HG03571 (cell line): ENCODE results near the gene HLCS.
"Not testable (repeated sequence)": the region's sequence is repeated elsewhere in the genome, so short reads cannot be mapped to it uniquely, and the experiment has no call there.

Experiments used
- ATAC-seq: cut with Tn5 transposase; IDR thresholded peaks from one replicate; pipeline ENCODE4 v1.9.1; 2021; ENCODE audit not compliant: unreplicated experiment

Gene HLCS

DNA sequence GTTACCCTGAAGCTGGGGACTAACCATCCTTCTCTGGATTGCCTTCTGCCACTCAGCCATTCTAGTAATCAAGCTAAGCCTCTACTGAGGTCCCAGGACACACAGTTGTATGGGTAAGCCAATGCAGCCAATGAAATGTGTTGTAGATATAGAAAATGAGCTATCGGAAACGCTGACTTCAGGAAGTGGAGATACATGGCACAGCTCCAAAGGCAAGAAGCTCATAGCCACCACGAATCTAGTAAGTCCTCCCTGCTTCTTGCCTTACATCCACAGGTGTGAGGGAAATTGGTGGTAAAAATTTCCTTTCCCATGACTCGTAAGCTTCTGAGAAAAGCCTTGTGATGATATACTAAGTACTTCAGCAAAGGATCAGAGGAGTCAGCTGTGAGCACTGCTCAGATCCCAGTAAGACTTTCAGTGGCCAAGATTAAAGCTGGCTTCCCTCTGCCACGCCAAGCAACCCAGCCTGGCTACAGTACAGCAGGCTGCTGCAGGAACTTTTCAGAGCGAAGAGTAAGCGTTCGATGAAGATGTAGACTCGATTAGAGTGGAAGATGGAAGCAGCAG is 149.8 kb downstream of the HLCS start:
- ATAC-seq: no peak

DNA sequence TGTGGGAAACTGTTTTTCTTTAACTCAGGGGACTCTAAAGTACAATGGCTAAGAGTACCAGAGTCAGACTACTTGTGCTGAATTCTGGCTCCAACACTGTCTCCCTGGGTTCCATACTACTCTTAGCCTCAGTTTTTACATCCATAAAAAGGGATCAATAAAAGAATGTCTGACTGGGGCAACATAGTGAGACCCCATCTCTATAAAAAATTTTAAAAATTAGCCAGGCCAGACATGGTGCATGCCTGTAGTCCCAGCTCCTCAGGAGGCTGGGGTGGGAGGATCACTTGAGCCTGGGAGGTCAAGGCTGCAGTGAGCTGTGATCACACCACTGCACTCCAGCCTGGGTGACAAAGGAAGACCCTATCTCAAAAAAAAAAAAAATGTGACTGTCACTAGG is 150.4 kb downstream of the HLCS start:
- ATAC-seq: not testable (repeated sequence)

DNA sequence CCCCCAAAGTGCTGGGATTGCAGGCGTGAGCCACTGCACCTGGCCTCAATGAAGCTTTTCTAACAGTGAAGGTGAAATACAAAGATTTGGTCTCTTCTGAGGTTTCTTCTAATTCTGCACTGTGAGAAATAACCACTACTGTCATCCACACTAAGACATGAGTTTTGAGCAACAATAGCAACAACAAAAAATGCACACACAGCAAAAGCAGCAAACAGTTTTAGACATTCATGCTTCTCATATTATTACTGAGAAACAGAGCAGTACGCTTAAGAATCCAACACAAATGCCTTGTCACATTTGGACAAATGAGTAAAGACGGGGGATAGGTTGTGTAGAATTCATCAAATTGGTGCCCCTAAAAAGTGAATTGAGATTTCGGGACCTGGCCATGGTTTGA is 151.2 kb downstream of the HLCS start:
- ATAC-seq: no peak

DNA sequence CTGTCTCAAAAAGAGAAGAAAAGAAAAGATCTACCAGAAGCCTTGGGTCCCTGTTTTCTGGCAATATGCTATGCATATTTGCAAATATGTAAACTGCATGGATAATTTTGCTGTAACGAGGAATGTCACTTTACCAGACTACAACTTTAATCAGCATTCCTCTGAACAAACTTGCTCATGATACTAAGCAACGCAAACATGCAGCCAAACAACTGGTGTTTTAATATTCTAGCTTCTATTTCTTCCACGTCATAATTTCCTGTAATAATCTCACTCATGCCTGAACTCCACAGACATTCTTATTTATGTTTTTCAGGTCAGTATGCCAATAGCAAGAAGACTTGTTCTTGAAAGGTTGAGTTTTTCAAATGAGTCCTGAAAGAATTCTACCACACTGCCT is 153.4 kb downstream of the HLCS start:
- no peak for ATAC-seq

DNA sequence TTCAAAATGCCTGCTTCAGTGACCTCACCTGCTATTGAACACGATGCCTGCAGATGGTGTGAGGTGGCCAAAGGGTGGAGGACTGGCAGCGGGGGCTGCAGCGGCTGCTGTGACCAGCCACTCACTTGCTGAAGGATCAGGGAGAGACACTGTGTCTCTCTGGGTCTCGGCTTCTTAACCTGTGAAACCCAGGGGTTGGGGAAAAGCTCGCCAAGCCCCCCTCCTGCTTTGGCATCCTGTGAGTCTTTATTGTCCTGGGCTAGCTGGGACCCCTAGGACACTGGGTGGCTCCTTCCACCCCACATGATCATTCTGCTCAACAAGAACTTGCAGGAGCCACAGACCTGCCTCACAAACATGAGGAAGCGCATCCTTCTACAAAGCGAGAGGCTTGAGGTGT is 154.7 kb downstream of the HLCS start:
- ATAC-seq: no peak

DNA sequence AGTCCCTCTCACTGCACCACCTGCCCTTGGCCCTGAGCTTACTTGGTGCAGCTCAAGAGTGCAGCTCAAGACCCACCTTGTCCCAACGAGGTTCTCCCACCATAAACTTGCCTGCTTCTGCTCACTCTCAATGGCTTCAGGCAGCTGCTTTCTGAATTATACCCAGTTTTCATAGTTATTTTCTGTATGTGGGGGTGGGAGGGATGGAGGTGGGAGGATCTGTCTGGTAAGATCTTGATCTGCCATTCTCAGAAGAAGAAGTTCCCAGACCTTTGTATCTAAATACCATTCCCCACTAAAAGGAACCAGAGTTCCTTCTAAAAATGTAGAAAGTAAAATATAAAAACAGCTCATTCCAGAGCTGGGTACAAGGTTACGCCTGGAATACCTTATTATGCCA is 156.0 kb downstream of the HLCS start:
- no peak for ATAC-seq

DNA sequence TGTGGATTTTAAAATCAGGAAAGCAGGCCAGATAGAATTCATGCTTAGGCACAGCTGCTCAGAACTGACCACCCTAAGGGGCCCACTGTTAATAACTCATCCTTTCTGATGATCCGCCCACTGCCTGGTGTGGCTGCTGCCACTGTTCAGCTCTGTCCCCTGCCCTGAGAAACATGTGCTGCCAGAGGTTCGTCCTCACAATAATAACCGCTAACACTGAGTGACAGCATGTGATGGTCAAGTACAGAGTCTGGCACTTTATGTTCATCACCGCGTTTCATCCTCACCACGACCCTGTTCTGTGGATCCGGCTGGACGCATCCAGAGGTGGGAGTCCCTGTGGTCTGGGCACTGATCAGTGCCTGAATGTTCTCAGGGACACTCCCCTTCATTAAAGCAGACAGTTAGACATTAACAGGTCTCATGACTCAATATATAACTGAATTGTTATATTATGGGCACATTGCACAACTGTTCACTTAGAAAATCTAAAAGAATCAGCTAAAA is 159.0 kb downstream of the HLCS start:
- ATAC-seq: no peak

DNA sequence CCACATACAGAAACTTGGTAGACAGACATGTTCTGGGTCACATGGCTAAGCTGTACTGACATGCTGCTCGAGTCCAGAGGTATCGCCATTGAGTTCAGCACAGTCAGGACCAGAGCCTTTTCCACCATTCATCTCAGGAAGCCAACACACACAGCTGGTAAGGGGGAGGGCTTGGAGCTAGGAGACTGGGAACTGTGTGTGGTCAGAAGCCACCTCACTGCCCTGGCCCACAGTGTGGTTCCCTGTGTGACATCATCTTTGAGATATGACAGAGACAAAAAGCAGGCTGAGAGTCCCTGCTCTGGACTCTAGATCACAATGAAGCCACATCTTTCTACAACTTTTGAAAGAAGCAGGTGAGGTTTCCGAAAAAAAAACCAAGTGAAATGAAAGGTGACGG is 160.4 kb downstream of the HLCS start:
- ATAC-seq: no peak

DNA sequence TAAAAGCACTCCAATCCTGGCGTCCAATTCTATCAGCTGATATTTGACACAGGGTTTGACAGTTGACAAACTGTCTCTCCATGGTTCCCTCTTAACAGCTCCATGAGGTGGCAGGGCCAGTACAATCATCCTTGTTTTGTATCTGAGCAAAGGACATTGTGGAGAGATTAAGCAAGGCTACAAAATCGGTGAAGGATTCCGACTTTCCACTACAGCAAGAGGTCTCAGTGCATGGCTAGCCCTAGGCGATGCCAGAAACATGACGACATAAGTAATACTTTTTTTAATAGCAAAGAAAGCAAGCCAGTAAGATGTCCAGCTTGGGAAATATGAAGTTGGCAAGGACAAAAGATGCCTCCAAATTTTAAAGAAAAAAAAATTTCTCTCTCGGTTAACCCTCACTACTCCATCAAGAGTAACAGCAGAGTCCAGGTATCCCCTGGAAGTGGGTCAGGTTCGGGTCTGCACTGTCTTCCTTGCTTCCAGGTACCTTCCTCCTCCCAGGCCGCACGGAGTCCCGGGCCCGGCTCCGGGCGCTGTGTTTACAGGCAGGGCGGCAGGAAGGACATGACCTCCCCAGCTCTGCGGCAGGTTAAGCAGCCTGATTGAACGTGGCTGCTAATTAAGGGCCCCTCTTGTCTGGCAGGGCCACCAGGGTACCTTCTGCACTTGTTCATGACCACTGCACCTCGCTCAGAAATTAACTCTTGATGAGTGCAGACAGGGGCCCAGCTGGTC is 161.4 kb downstream of the HLCS start:
- no peak for ATAC-seq

DNA sequence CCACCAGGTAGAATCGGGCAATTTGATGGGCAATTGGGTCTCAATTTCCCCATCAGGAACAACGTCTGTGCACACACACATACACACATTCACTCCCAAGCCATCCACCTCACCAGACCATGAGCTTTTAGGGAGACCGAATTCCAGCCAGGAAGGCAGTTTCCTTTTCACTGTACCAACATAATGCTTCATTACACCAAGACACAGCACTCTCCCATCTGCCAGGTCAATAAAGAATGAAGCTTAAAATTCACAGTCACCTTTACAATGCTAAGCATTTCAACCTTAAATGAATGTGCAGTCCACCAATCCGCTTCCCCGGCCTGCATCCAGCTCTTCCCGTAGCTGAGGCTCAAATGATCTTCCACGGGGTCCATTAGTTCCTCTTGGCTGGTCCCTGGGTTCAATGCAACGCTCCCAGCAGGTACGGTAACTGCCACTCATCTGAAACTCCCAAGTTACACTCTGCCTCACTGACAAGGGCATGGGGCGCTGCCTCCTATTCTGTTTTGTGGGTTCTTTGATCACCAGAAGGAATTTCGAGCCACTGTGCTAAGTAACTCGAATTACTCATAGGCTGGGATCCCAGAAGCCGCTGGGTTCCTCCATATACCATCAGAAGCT is 162.5 kb downstream of the HLCS start:
- ATAC-seq: no peak

DNA sequence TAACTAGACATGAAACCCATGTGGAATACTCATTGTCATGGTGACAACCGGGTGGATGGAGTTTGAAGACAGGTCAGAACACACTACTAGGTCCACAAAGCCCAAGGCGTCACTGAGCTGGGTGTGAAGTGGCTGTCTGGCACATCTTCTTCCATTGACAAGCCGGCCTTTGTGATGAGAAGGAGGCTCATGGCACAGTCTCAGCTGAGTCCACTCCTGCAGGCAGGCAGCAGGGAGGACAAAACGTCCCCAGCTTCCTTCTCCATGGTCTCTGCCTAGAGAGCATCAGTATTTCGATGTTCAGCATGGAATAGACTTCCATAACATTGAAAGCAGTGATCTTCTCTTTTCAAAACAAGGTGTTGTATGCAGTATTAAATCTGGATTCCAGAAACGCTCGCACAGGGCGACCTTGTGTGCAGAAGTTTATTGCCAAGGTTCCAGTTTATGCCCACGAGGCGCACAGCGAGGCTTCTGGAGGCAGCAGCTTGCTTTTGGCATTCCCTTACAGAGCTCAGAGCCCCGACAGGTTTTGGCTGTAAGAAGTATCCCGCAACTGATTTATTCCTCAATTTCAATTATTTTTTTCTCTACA is 163.3 kb downstream of the HLCS start:
- ATAC-seq: no peak

DNA sequence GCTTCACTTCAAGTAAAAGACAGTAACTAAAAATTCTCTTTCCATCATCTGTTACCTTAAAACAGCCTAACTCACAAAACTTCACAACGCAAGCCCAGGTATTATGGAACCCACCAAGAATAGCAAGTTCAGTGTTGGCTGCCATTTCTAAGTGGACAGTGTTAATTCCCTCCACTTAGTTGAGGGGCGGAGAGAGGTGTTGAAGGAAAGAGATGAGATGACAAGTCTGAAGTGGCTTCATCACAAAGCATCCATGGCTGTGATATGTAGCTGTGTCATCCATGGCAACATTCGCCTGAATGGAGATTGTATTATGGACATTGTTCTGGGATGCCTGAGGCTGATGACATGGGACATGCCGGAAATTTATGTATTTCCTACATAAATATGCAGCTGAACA is 165.7 kb downstream of the HLCS start:
- ATAC-seq: no peak

DNA sequence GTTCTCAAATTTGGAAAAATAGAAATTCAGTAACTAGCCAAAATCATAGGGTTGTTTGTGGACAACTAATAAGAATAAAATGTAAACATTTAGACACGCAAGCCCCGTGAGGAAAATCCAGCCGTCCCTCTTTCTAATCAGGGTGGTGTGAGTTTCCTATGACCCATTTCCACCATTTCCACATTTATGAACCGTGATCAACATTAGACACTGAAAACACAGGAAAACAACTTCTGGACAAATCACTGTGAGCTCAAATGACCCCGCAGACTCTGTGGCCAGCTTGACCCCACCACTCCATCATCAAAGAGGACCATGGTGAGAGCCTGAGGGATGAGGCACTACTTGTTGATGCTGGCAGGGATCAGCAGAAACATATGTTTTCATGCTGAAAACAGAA is 166.6 kb downstream of the HLCS start:
- ATAC-seq: no peak

DNA sequence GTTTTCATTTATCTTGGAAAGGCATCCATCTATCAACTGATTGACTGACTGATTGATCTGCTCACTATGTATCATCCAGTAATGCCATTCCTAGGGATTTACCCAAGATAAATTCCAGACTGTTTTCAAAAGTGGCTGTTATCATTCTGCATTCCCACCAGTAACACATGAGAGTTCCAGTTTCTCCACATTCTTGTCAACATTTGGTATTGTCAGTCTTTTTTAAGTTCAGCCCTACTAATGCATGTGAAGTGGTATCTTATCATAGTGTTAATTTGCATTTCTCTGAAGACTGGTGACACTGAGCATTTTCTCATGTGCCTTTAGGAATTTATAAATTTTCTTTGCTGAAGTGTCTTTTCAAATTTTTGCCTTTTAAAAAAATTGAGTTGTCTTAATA is 168.0 kb downstream of the HLCS start:
- ATAC-seq: no peak

DNA sequence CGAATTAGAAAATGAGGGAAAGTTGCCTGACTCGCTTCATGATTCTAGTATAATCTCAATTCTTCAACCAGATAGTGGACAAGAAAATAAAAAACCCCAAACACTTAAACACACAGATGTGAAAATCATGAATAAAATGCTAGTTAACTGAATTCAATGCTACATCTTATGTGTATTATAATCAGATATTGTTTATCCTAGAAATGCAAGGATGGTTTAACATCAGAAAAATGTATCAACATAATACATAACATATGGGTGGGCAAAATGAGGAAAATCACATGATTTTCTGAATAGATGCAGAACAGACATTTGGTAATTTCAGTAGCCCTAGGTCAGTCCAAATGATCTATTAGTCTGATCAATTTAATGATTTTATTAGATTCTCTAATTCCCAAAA is 170.4 kb downstream of the HLCS start:
- ATAC-seq: no peak

DNA sequence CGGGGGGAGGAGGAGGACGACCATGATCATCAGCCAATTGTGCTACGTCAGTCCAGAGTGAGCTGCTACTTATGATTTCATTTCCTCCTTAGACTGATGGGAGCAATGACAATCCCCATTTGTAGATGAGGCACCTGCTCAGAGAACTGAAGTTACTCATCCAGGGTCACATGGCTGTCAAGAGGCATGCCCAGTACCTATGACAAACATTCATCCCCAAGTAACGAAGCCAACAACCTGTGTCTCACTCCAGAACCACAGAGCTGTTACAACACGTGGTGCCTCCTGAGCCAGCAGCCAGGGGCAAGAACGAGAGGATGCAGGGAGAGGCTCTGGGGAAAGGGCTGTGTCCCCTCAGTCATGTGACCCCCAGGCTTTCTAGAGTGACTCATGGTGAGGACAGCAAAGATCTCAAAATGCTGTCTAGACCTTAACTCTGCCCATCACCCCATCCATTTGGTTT is 173.9 kb downstream of the HLCS start:
- ATAC-seq: no peak

DNA sequence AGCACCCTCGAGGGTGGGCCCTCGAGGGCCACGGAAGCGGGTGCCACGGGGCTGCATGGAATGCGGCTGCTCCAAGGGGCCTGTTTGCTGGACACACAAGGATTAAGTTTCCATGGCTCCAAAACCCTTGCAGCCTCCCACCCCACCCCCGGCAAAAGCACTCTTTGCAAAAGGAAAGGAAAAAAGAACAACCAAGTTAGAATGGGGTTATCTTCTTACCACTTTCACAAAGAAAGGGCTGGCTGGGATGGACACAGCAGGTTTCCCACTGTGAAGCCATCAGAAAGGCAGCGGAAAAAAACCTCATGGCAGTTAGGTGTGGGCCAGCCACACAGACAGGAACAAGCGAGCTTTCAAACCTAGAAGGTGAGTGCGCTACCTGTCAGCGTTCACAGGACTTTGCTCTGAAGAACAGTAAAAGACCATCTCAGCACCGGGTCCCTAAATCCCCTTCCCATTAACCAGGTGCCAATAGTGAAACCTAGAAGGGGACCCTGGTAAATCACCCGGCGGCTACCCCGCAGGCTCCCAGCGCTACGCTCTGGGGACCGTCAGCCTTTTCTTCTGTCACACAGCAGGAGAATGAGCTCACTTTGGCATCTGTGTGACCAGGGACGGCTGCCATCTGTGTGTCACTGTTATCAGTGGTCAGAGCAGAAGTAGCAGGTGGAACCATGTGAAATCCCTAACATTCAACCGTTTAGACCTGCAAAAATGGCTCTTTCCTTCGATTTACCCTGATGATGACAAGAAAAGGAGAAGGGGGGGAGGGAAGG is 174.6 kb downstream of the HLCS start:
- ATAC-seq: no peak

DNA sequence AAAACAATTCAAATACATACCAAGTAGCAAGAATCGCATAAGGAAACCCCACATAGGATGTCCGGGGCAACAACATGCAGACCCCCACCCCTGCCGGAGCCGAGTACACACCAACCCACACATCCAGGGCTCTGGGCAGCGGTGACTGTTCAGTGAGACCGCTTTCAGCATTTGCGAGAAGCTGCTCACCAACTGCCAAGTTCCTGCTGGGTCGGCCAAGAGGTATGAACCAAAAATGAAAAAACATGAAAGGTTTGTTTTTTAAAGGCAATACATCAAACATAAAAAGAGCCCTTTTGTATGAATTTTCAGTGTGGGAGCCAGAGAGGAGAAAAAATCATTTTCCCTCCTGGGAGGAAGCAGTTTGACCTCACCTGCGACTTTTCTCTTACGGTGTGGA is 175.3 kb downstream of the HLCS start:
- ATAC-seq: no peak

DNA sequence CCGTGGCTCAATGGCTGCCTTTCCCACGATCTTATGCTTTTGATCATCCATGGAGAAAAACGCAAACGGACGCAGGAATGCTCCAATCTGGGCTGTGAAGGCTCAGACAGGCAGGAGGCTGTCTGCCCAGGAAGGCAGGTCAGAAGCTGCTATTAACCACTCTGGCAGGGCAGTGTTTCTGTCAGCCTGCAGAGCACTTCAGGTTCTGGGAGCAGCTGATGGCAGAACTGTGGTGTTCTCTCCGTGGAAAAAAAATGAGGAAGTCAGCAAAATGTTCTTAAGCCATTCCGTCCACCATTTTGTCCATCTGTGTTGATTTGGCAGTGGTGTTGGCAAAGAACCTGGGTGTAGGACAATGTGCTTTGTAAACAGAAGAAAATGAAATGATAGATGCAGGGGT is 175.9 kb downstream of the HLCS start:
- ATAC-seq: no peak

DNA sequence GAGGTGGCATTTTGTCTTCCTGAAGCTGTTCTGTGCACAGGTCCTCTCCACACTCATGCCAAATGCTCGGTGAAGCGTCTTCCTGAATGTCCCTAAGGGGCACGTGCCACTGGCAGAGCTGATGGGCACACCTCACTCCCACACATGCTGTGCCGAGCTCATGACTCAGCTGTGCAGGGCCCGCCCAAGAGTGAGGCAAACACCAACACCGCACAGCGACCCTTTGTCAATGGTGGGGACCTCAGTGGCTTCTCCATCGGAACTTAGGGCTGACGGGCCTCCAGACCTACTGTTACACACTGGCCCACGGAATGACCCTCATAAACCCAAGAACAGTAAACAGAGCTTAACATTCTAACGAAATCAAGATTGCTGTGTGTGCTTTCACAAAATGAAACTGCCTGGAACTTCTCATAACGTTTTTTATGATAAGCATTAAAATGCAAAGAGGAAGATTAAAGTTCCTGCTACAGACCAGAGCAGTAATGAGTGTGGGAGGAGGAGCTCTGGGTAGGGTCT is 178.3 kb downstream of the HLCS start:
- ATAC-seq: no peak

DNA sequence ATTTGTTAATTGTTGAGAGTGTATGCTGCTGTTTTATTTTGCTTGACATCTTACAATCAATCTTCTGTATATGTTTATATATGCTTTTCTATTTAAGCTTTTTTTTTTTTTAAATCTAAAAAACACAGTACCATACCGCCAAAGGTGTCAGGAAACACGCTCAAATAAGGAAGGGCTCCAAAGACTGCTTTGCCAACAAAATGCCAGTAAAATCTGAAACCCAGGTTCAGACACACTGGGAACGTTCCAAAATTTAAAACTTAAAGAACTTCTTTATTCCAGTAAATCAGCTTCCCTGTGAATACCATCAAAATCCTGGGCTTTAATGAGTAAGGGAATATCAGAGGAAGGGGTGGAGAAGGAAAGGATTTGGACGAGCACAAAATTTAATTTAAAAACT is 180.3 kb downstream of the HLCS start:
- ATAC-seq: no peak
